GM18951 (cell line): Measurements from ENCODE around the gene TMEM158.

Source experiments
- POLR2A ChIP-seq: IDR thresholded peaks from 4 replicates; pipeline ENCODE4 v1.6.1; 2011; ENCODE audit warnings: mild to moderate bottlenecking; ENCODE audit not compliant: insufficient read length, insufficient read depth; ENCODE audit errors: extremely low read depth
- in situ Hi-C: fragments of 300-500 bp; cut with MboI; formaldehyde crosslinking; loops from one replicate; pipeline ENCODE4 v1.12.0; 2022; ENCODE audit warnings: low sequenced_read_pairs, mixed read lengths, inconsistent platforms; ENCODE audit not compliant: unreplicated experiment

The TMEM158 gene

GRCh38 chr3:45205126-45205525 lies 21.0 kb downstream of the TMEM158 start:
- TF ChIP-seq POLR2A, result no peak
- in situ Hi-C loops, result no loop called here

GRCh38 chr3:45204136-45204535 lies 22.0 kb downstream of the TMEM158 start:
- in situ Hi-C loops, result loop anchor here (5.0 kb wide), 1 partner anchor 162 kb away; no protein-coding TSS in a partner anchor
- TF ChIP-seq POLR2A, result no peak

- no peak for TF ChIP-seq POLR2A
Observed at GRCh38 chr3:45199837-45200648, 26.0 kb downstream of the TMEM158 start.

GRCh38 chr3:45198264-45199260 lies 27.5 kb downstream of the TMEM158 start:
- no peak for TF ChIP-seq POLR2A
- in situ Hi-C loops, result no loop called here

More at GRCh38 chr3:45199837-45200648, 26.0 kb downstream of the TMEM158 start:
- in situ Hi-C loops, result loop anchor here (5.0 kb wide), 1 partner anchor 158 kb away; no protein-coding TSS in a partner anchor

- in situ Hi-C loops, result no loop called here
- no peak for TF ChIP-seq POLR2A
Observed at GRCh38 chr3:45194791-45195190, 31.3 kb downstream of the TMEM158 start.

GRCh38 chr3:45191924-45192417 lies 34.1 kb downstream of the TMEM158 start:
- no peak for TF ChIP-seq POLR2A
- in situ Hi-C loops, result no loop called here

- in situ Hi-C loops, result no loop called here
- no peak for TF ChIP-seq POLR2A
Observed at GRCh38 chr3:45191424-45191823, 34.7 kb downstream of the TMEM158 start.

- TF ChIP-seq POLR2A, result no peak
- in situ Hi-C loops, result no loop called here
Observed at GRCh38 chr3:45188719-45189659, 37.1 kb downstream of the TMEM158 start.

GRCh38 chr3:45187694-45188141 lies 38.4 kb downstream of the TMEM158 start:
- no peak for TF ChIP-seq POLR2A
- in situ Hi-C loops, result no loop called here

- no peak for TF ChIP-seq POLR2A
- in situ Hi-C loops, result no loop called here
Observed at GRCh38 chr3:45186871-45187270, 39.2 kb downstream of the TMEM158 start.

- TF ChIP-seq POLR2A, result no peak
- in situ Hi-C loops, result no loop called here
Observed at GRCh38 chr3:45185461-45185860, 40.6 kb downstream of the TMEM158 start.

GRCh38 chr3:45185052-45185451 lies 41.0 kb downstream of the TMEM158 start:
- TF ChIP-seq POLR2A, result no peak
- in situ Hi-C loops, result no loop called here
